OCI-LY7 (cell line): Measurements from ENCODE around the gene AOPEP. TPM values are rescaled to one million over a fixed set of nuclear protein-coding genes. Genes with fewer than 3 reads are reported as not detected.

Source experiments
- BruUV-seq: library from RNA; stranded (reverse); fragments of 400-500 nt; replicated peaks from 2 replicates; lab custom pipeline; 2021; lab: Mats Ljungman, UMichigan
- CTCF ChIA-PET: fragments of 300-600 bp; sonication (Branson Sonifier 250); formaldehyde crosslinking; loops from one replicate; lab custom pipeline; 2022; ENCODE audit warnings: antibody characterized with exemption; ENCODE audit not compliant: unreplicated experiment; lab: Charles Lee
- POLR2A ChIA-PET: fragments of 300-600 bp; sonication (Branson Sonifier 250); formaldehyde crosslinking; loops from one replicate; lab custom pipeline; 2022; ENCODE audit warnings: antibody characterized with exemption; lab: Charles Lee
- DNase-seq: peaks from one replicate; pipeline ENCODE4 v3.0.0-alpha.2; 2015; ENCODE audit warnings: low spot score
- H2AFZ ChIP-seq: fragments of 200-600 bp; sonication (generic), shearing (Covaris generic); 2 replicates; pipeline ENCODE4 v1.6.1; 2014; ENCODE audit warnings: mild to moderate bottlenecking, antibody characterized with exemption, low read length, moderate library complexity
- H3K27ac ChIP-seq: fragments of 200-600 bp; sonication (generic); 2 replicates; pipeline ENCODE4 v1.5.1; 2014; ENCODE audit warnings: mixed run types, low read depth, mild to moderate bottlenecking, moderate library complexity, low read length, inconsistent platforms; ENCODE audit not compliant: poor library complexity, severe bottlenecking
- H3K36me3 ChIP-seq: fragments of 200-600 bp; sonication (generic); 2 replicates; pipeline ENCODE4 v1.6.1; 2014; ENCODE audit warnings: mild to moderate bottlenecking, antibody characterized with exemption, low read length, moderate library complexity, mixed read lengths; ENCODE audit not compliant: insufficient read depth
- H3K4me1 ChIP-seq: fragments of 200-600 bp; sonication (generic); 2 replicates; pipeline ENCODE4 v1.5.1; 2014; ENCODE audit warnings: mild to moderate bottlenecking, low read length; ENCODE audit not compliant: insufficient read depth, poor library complexity, severe bottlenecking
- H3K4me2 ChIP-seq: fragments of 200-600 bp; sonication (generic); 2 replicates; pipeline ENCODE4 v1.6.1; 2014; ENCODE audit warnings: mild to moderate bottlenecking, low read length
- H3K4me3 ChIP-seq: fragments of 200-600 bp; sonication (generic); 2 replicates; pipeline ENCODE4 v1.5.1; 2014; ENCODE audit warnings: mild to moderate bottlenecking, low read depth, low read length; ENCODE audit not compliant: poor library complexity, severe bottlenecking
- H3K79me2 ChIP-seq: fragments of 200-600 bp; sonication (generic); 2 replicates; pipeline ENCODE4 v1.6.1; 2016; ENCODE audit warnings: low read depth, mild to moderate bottlenecking, low read length, moderate library complexity, mixed read lengths; ENCODE audit not compliant: insufficient read depth
- H3K9me2 ChIP-seq: fragments of 200-600 bp; sonication (generic); 2 replicates; pipeline ENCODE4 v1.6.1; 2016; ENCODE audit warnings: mild to moderate bottlenecking, low read length, mixed read lengths; ENCODE audit not compliant: insufficient read depth
- H3K9me3 ChIP-seq: fragments of 200-600 bp; sonication (generic); 2 replicates; pipeline ENCODE4 v1.6.1; 2014; ENCODE audit warnings: mild to moderate bottlenecking, mixed run types, low read length, mixed read lengths
- H4K20me1 ChIP-seq: fragments of 200-600 bp; sonication (generic); 2 replicates; pipeline ENCODE4 v1.6.1; 2014; ENCODE audit warnings: mild to moderate bottlenecking, antibody characterized with exemption, low read length, moderate library complexity, mixed read lengths; ENCODE audit not compliant: insufficient read depth
- CTCF ChIP-seq: fragments of 200-600 bp; sonication (generic); conservative IDR thresholded peaks from 2 replicates; pipeline ENCODE4 v1.5.1; 2014; ENCODE audit warnings: mild to moderate bottlenecking, antibody characterized with exemption, low read length, moderate library complexity, mixed read lengths
- EZH2phosphoT487 ChIP-seq: fragments of 200-600 bp; sonication (generic); IDR thresholded peaks from 2 replicates; pipeline ENCODE4 v1.6.1; 2018; ENCODE audit warnings: low read depth, borderline replicate concordance, mild to moderate bottlenecking, mixed run types, antibody characterized with exemption, low read length, moderate library complexity, mixed read lengths
- intact Hi-C: fragments of 100-400 bp; cut with micrococcal nuclease; formaldehyde crosslinking; loops from one replicate; pipeline ENCODE4 v1.10.0; 2022; ENCODE audit not compliant: unreplicated experiment
- total RNA-seq, 2 experiments: library from RNA; depleted of rRNA in 1 of 2; stranded (reverse); fragments of >200 nt in 1 of 2; shearing (Covaris generic) in 1 of 2; gene quantifications; 2 replicates each; pipeline ENCODE4 v1.2.3, GENCODE V29; 2014 to 2022

Gene AOPEP
- total RNA-seq, 2 experiments from 2014 or later, result 17.3 to 24.3 TPM

- Histone ChIP-seq H4K20me1 (no peaks in the 10 kb centered on the region), H3K9me3 (no peaks in the 10 kb centered on the region), H3K36me3 (no peaks in the 10 kb centered on the region), H3K4me1 (no peaks in the 10 kb centered on the region), H3K79me2 (no peaks in the 10 kb centered on the region), H3K4me2 (no peak overlapping the region), H2AFZ (no peak overlapping the region), H3K27ac (no peak overlapping the region), H3K4me3 (no peak overlapping the region), H3K9me2 (no peaks in the 10 kb centered on the region)
- BruUV-seq, result no TSS peak
- intact Hi-C loops, result no loop called here
- TF ChIP-seq CTCF (no peak), EZH2phosphoT487 (no peak)
- ChIA-PET POLR2A (interaction anchor here (0.6 kb wide), 1 partner anchor 708 kb away, joined by 3 read pairs; no protein-coding TSS in a partner anchor), CTCF (no interaction called here)
- no peak for DNase-seq
Measured at GRCh38 chr9:94971378-94972131, 245.1 kb downstream of the AOPEP start.

GRCh38 chr9:94973451-94973941, 247.0 kb downstream of the AOPEP start:
- intact Hi-C loops, result no loop called here

More at GRCh38 chr9:94973451-94973941, 247.0 kb downstream of the AOPEP start:
- no peaks in the 10 kb centered on the region for H3K9me3 ChIP-seq
- no peaks in the 10 kb centered on the region for H4K20me1 ChIP-seq
- no peaks in the 10 kb centered on the region for H3K79me2 ChIP-seq
- CTCF ChIA-PET, result no interaction called here
- TF ChIP-seq EZH2phosphoT487 (no peak), CTCF (no peak)
- no peaks in the 10 kb centered on the region for H3K9me2 ChIP-seq
- DNase-seq, result no peak
- H3K4me1 ChIP-seq, result no peaks in the 10 kb centered on the region
- H3K4me2 ChIP-seq, result no peak overlapping the region
- H3K36me3 ChIP-seq, result no peaks in the 10 kb centered on the region
- POLR2A ChIA-PET, result no interaction called here
- H3K4me3 ChIP-seq, result no peak overlapping the region
- no peak overlapping the region for H3K27ac ChIP-seq
- BruUV-seq, result no TSS peak
- no peak overlapping the region for H2AFZ ChIP-seq
